CD4-positive, alpha-beta T cell treated with Interleukin-1 beta for 1 hour (primary cell): ENCODE data around the gene GPSM3.
"Not testable (repeated sequence)": the region's sequence is repeated elsewhere in the genome, so short reads cannot be mapped to it uniquely, and the experiment has no call there.

Source experiments
- DNase-seq, 2 donors: peaks; one replicate each; pipeline ENCODE4 v3.0.0-alpha.2; 2020 to 2022

The GPSM3 gene

DNA sequence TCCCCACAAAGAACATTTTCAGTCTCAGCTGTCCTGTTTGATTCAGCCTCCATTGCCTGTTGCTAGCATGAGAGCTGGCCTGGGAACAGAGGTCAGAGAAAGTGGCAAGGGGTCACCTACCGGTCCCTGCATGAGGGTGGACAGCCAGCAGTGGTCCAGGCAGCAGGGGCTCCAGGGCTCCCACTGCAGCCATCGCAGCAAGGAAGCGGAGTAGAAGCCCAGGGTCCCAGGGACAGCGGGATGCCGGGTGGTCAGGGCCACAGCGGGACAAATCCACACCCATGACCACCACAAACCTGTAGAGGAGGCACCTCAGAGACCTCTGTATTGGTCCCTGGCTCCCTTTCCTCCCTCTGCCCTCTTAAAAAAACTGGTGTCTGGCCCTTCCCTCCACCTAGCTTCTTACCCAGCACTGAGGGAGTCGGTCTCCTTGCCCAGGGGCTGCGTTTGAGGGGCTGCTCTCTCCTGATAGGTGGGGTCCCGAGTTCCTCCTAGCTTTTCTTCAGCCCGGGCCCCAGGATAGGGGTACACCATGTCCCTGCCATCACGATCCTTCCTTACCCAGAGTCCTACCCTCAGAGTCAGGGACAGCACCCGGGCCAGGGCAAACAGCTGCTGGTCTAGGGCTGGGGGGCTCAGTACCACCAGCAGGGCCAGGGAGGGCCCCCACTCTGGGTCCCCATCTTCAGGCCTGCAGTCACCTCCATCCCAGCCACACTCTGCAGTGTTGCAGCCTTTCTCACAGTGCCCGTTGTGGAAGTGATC, 8.4 kb upstream of the GPSM3 start:
- DNase-seq, result no peak

DNA sequence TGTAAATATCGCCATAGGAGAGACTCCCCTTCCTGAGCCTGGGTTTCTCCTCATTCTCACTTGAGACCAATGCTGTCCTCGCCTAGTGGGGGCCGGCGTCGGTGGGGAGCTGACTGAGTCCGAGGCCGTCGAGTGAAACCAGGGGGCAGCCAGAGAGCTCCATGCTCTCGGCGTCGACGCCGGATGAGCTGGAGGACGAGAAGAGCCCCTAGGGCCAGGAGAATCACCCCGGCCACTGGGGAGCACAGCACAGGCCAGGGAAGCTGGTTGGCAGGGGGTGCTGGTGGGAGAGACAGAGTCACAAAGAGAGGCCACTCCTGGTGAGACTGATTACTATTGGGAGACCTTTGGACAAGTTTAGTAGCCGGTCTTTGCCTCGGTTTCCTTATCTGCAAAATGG, 6.4 kb upstream of the GPSM3 start:
- no peak for DNase-seq

- DNase-seq, result no peak
These were observed 5.9 kb upstream of the GPSM3 start for GRCh38 chr6:32198345-32198696.

DNA sequence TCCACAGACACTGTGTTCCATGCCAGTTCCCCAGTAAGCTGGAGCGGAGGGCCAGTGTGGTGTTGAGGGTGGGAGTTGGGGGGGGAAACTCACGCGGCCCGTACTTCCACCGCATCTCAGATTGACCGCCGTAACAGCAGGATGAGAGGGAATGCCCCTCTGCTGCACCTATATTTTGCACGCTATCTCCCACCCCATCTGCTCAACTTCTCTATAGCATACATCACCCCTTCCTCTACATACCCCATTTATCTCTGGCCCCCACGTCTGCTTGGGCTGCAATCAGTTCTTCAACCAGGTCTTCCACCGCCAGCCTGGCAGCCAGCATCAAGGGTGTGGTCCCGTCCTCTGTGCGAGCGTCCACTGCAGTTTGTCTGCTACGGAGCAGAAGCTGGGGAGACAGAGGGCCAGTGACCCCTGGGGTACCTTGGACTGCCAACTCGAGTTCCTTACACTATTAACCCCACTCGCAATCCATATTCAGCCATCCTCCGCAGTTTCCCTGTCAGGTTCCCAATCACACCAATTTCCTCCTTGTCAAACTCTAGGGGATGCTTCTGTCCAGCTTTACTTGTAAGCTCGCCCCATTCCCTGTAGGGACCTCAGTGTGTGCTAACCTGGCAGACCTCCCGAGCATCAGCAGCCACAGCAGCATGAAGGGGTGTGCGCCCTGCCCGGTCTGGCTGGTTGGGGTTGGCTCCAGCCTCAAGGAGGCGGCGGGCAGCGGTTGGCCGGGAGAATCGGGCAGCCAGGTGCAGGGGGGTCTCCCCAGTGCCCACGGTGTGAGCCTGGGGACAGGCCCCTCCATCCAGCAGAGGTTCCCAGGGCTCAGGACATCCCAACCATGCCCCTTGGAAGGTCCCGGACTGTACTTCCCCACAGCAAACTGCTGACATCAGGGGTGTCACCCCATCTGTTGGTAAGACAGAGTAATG, 4.5 kb upstream of the GPSM3 start:
- DNase-seq, result peak in 1 of 2 donors; percentile 62

- peak; percentile 78 to 88 for DNase-seq
These were observed 3.6 kb upstream of the GPSM3 start for GRCh38 chr6:32195902-32196681.

DNA sequence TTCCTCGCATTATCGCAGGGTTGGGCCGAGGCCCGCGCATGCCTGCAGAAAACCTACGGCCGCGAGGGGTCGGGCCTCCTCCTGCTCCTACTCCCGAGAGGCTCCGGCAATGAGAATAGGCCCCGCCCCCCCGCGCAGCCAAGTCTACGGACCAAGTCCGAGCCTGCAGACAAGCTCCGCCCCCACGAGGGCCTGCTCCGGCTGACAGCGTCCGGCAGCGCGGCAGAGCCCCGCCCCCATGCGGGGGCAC, 3.1 kb upstream of the GPSM3 start:
- DNase-seq, result peak; percentile 100

GRCh38 chr6:32194825-32195651, 2.6 kb upstream of the GPSM3 start:
- peak in 1 of 2 donors; percentile 50 for DNase-seq

- DNase-seq, result no peak
These were observed 1.9 kb upstream of the GPSM3 start for GRCh38 chr6:32194388-32194787.

- not testable (repeated sequence) for DNase-seq
These were observed 653 bp upstream of the GPSM3 start for GRCh38 chr6:32193096-32193495.

DNA sequence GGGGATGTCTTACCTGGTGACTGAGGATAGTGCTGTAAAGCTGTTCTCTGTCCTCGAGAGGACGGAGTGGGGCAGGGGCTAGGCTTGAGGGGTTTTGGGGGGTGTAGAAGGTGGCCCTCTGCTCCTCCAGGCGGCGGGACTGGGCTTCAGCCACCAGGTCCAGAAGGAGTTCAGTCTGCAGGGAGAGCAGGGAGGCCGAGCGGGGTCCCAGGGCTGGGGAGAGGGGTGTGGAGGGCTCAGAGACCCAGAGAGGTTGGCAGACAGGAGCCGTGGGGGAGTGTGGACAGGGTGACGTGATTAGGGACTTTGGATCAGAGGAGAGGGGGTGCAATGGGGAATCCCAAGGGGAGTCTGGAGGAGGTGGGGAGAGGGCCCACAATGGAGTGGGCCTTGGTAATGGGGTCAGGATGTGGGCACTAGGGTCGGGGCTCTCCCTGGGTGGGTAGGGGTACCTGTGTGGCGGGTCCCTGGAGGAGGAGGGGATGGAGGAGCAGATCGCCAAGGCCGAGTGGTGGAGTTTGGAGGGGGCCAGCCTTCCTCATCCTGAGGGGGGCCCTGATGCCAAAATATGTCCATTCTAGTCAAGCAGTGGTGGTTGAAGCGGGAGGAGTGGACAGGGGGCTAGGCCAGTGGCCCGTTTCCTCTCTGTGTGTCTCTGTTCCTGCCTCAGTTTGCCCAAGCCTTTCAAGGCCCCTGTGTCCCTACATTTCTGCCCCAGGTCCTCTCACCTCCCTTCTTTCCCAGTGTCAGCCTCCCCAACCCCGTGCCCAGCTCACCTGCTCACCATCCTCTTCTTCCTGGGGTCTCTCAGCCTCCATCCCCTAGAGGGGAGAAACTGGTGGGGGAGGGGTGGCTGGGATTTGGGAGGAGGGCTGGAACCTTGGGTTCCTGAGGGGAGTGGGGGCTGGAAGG, 491 bp downstream of the GPSM3 start:
- peak; percentile 54 to 65 for DNase-seq

- no peak for DNase-seq
These were observed 1.3 kb downstream of the GPSM3 start for GRCh38 chr6:32190911-32191677.

- DNase-seq, result peak; percentile 91 to 93
These were observed 2.2 kb downstream of the GPSM3 start, which contains the start of gene PBX2 for GRCh38 chr6:32190054-32190851. Gene PBX2 (minus strand): TSS chr6:32190202. CDS start chr6:32189915, 287 bp downstream.

GRCh38 chr6:32189742-32190053, 2.7 kb downstream of the GPSM3 start:
- DNase-seq, result no peak

GRCh38 chr6:32189069-32189741, 3.2 kb downstream of the GPSM3 start:
- no peak for DNase-seq

- DNase-seq, result no peak
These were observed 3.9 kb downstream of the GPSM3 start for GRCh38 chr6:32188381-32189068.

GRCh38 chr6:32187725-32188380, 4.6 kb downstream of the GPSM3 start:
- DNase-seq, result not testable (repeated sequence)

- no peak for DNase-seq
These were observed 5.3 kb downstream of the GPSM3 start for GRCh38 chr6:32187009-32187709.
